Measurements from ENCODE around the gene ACTR6. TPM values are rescaled to one million over a fixed set of nuclear protein-coding genes. Genes with fewer than 3 reads are reported as not detected.

The ACTR6 gene
- total and polyA plus RNA-seq, 2 donors (not counting 3 experiments of a cell fraction or from before 2014, with no cell fraction given) = 7.5 to 23.2 TPM

DNA sequence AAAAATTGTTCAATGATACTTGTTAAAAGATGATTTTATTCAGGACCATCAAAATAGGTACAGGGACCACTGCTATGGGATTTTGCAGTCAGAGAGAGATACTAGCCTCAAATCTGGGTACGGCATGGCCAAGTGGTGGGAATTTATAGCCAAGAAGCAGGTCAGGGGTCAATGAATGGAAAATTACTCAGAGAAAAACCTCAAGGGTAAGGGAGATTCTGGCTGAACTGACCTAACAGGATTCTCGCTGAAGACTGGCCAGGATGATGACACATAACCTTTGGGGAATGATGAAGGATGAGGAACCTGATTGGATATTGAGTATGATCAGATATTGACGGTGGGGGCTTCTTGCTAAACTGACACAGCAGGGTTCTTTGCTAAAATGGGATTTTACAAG lies 33.6 kb downstream of the ACTR6 start:
- Histone ChIP-seq H3K4me2 (ENCODE audit: insufficient read depth, low read length) (no peak overlapping the region), H3K4me1 (ENCODE audit: control insufficient read depth, extremely low read depth, insufficient read depth, low read length) (no peaks in the 10 kb centered on the region), H3K9me3 (replicated peaks; ENCODE audit: control insufficient read depth, insufficient read depth, low read length) (no peaks in the 10 kb centered on the region), H3K27me3 (ENCODE audit: control insufficient read depth in 2 of 2, insufficient read depth in 2 of 2, low read length in 2 of 2) (no peaks in the 10 kb centered on the region), H3K79me2 (ENCODE audit: control insufficient read depth, insufficient read depth, low read length) (no peaks in the 10 kb centered on the region), H3K36me3 (ENCODE audit: control insufficient read depth in 2 of 2, extremely low read depth in 1 of 2, insufficient read depth in 2 of 2, low read length in 2 of 2) (no peaks in the 10 kb centered on the region), H3K9me1 (replicated peaks; ENCODE audit: control insufficient read depth, extremely low read depth, insufficient read depth, low read length) (no peaks in the 10 kb centered on the region), H4K20me1 (replicated peaks; ENCODE audit: control insufficient read depth, extremely low read depth, insufficient read depth, low read length) (no peaks in the 10 kb centered on the region), H2AFZ (ENCODE audit: low read depth, low read length) (no peak overlapping the region), H3K27ac (ENCODE audit: insufficient read depth, low read depth, low read length) (no peak overlapping the region), H3K4me3 (replicated peaks in 1 of 3; ENCODE audit: insufficient read depth in 1 of 3, low read depth in 1 of 3, low read length in 3 of 3) (no peak overlapping the region), H3K9ac (replicated peaks; ENCODE audit: extremely low read depth, insufficient read depth, low read length) (no peak overlapping the region)
- TF ChIP-seq POLR2A (IDR thresholded peaks at IDR 0.05; ENCODE audit: low read depth, low read length) = no peak
- TF ChIP-seq POLR2AphosphoS5 (IDR thresholded peaks at IDR 0.05; ENCODE audit: insufficient read depth, low read depth, low read length) = no peak
- no peak for TF ChIP-seq MAX (IDR thresholded peaks at IDR 0.05; ENCODE audit: insufficient read depth, insufficient read length)
- no peak for TF ChIP-seq MYC (IDR thresholded peaks at IDR 0.05; ENCODE audit: low read depth, low read length)
- TF ChIP-seq EZH2 (IDR thresholded peaks at IDR 0.05; ENCODE audit: borderline replicate concordance, low read depth, low read length, severe bottlenecking) = no peak
- no peak for TF ChIP-seq JUN (IDR thresholded peaks at IDR 0.05; ENCODE audit: borderline replicate concordance, insufficient read depth, insufficient read length, low read depth)
- TF ChIP-seq FOS (IDR thresholded peaks at IDR 0.05; ENCODE audit: borderline replicate concordance, insufficient read depth, low read length) = no peak
- TF ChIP-seq CTCF (IDR thresholded peaks at IDR 0.05; ENCODE audit: extremely low read depth in 1 of 2, insufficient read depth in 1 of 2, low read depth in 1 of 2, low read length in 2 of 2) = no peak
- TF ChIP-seq GATA2 (IDR thresholded peaks at IDR 0.05; ENCODE audit: insufficient read depth, insufficient read length, low read depth, low read length) = no peak
- intact Hi-C loops (cut with micrococcal nuclease) = loop anchor here (1.0 to 10.0 kb wide), 3 partner anchors 170 to 431 kb away; no protein-coding TSS in a partner anchor
- DNase-seq (ENCODE audit: low read depth, low spot score) = peak; percentile 8
- dilution Hi-C loops (cut with MboI; ENCODE audit: extremely low pct_ligation_motif_present, low sequenced_read_pairs) = no loop called here
- CTCF ChIA-PET = interaction anchor here (1.1 to 4.8 kb wide), 17 partner anchors 12 to 504 kb away, joined by 3 to 172 read pairs (median 7); partner anchors contain the start of genes ACTR6, DEPDC4 and SCYL2
- no peak for FAIRE-seq
- POLR2A ChIA-PET = no interaction called here
- no TSS peak for BruUV-seq (replicated peaks)

Measured in endothelial cell of umbilical vein (primary cell).